IgD-negative memory B cell (primary cell): ENCODE results near the gene ZSCAN26. TPM values are rescaled to one million over a fixed set of nuclear protein-coding genes. Genes with fewer than 3 reads are reported as not detected.
A peak's percentile ranks its signal among the peaks of the same experiment; 100 is the strongest.

Experiments used
- H3K27ac Mint-ChIP-seq, 3 donors: one replicate each; pipeline ENCODE4 v1.8.0; 2020 to 2022; ENCODE audit warnings: mild to moderate bottlenecking in 3 of 3, mixed read lengths in 3 of 3, moderate library complexity in 1 of 3
- H3K27me3 Mint-ChIP-seq: one replicate; pipeline ENCODE4 v1.8.0; 2021; ENCODE audit warnings: mixed read lengths
- H3K36me3 Mint-ChIP-seq: one replicate; pipeline ENCODE4 v1.8.0; 2020; ENCODE audit warnings: mild to moderate bottlenecking, mixed read lengths
- H3K4me1 Mint-ChIP-seq, 3 donors: one replicate each; pipeline ENCODE4 v1.8.0; 2020 to 2022; ENCODE audit warnings: mixed read lengths in 3 of 3, mild to moderate bottlenecking in 1 of 3
- H3K4me3 Mint-ChIP-seq, 4 donors: one replicate each; pipeline ENCODE4 v1.8.0; 2020 to 2022; ENCODE audit warnings: mild to moderate bottlenecking in 4 of 4, mixed read lengths in 4 of 4, moderate library complexity in 3 of 4
- H3K9me3 Mint-ChIP-seq, 3 donors: one replicate each; pipeline ENCODE4 v1.8.0; 2020 to 2021; ENCODE audit warnings: mixed read lengths in 3 of 3, mild to moderate bottlenecking in 1 of 3
- polyA plus RNA-seq: library from polyadenylated mRNA; unstranded; fragments of 300-500 nt; fragmentation: Illumina TruSeq; gene quantifications from one replicate; pipeline ENCODE4 v1.2.3, GENCODE V29; 2021

The ZSCAN26 gene
- polyA plus RNA-seq = 21.6 TPM

DNA sequence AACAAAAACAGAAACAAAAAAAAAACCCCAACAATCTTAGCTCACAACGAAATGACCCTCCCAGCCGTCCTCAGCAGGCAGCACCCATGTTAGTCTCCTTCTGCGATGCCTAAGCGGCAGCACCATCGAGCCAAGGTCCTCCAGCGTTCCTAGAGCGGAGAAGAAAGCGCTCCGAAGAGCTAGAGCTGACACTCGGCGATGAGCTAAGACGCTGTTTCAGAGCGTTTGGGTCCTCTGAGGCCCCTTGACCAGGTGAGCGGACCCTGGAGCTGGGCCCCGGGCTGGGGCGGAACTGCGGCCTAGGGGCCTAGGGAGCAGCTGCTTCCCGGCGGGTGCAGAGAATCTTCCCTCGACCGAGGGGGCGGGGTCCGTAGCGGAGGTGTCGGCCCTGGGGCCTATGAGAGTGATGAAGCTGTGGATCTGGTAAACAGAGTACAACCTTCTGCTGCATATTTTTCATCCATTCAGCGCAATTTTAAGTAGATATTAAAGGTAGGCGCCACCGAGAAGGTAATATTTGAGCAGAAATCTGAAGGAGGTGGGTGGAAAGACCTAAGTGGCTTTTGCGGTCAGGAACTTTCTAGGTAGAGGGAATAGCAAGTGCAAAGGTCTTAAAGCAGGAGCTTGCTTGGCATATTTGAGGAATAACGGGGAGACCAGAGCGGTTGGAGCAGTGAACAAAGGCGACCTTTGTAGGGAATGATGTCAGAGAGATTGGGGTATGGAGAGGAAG is at the start of gene ZSCAN26:
Gene ZSCAN26 (plus strand): TSS at position 182 of the 733 bp plus-strand sequence. CDS start 4,777 bp downstream, outside the sequence.
- peak within 1 kb of the TSS in 1 of 4 donors; percentile 31 for H3K4me3 Mint-ChIP-seq
- peaks cover 3% of the 10 kb centered on the region for H3K36me3 Mint-ChIP-seq
- H3K27ac Mint-ChIP-seq = no peak within 1 kb of the TSS
- H3K27me3 Mint-ChIP-seq = no peaks in the 10 kb centered on the region
- H3K4me1 Mint-ChIP-seq = peaks cover 7 to 14% (median 9%) of the 10 kb centered on the region in 3 donors
- H3K9me3 Mint-ChIP-seq = no peaks in the 10 kb centered on the region

DNA sequence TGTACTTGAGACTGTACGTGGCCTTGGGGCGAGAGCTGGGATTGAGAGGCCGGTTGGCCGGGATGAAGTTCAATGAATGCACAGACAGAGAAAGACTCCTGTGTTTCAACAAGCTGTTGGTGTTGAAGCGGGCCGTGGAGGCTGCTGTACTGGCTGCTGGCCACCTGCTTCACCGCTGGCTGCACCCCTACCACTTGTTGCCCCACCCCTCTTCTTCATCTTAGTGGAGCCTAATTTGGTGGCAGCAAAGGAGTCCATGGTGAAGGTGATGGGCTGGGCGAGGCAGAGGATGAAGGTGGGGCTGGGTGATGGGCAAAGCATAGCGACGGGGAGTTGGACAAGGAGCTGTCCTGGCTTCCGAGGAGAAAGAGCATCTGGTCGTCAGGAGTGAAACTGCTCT is 49.1 kb upstream of the ZSCAN26 start:
- H3K36me3 Mint-ChIP-seq = peaks cover 4% of the 10 kb centered on the region
- H3K4me1 Mint-ChIP-seq = peaks cover 2 to 13% (median 6%) of the 10 kb centered on the region in 3 donors
- peaks cover 0 to 3% (median 0%) of the 10 kb centered on the region in 3 donors for H3K9me3 Mint-ChIP-seq
- H3K27me3 Mint-ChIP-seq = peaks cover 34% of the 10 kb centered on the region
- no peak overlapping the region for H3K27ac Mint-ChIP-seq
- H3K4me3 Mint-ChIP-seq = peak overlapping the region; percentile 13 to 95 (median 88)

DNA sequence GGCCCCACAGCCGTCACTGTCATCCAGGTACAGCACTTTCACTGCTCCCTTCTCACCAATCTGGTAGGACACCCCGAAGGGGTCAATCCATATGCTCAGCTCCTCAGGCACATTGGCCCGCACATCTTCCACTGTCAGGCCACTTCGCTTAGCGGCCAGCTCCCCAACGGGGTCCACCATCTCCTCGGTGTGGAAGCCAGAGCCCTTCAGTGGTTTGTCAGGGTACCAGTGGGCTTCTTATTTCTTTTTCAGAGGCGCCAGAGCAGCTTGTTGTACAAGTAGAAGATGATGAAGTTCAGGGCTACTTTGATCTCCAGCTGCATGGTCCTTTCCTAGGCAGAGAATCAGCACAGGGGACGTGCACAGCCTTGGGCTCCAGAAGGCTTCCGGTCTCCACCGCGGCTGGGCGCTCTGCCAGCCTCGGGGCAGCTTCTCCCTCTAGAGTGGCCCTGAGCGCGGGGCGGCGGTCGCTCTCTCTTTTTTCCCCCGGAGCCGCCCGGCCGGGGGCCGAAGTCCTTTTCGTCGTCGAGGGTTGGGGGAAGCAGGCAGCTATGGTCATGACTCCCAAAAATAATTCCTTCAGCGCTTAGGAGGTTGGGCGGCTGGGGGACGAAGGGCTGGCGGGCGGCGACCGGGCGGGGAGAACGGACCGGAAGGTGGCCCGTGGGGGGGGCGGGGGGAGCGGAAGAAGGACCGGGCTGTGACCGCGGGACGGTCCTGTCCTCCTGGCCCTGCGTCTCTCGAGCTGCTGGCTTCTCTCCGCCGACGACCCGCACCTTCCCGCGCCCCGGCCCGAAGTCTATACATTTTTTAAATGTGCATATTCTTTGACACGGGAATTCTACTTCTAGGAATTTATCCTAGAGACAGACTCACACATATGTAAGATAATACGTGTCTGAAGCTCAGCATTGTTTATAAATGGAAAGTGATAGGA is 48.4 kb upstream of the ZSCAN26 start:
- Mint-ChIP-seq H3K4me1 (peaks cover 2 to 9% (median 5%) of the 10 kb centered on the region in 3 donors), H3K4me3 (peak overlapping the region; percentile 86 to 95 (median 91)), H3K9me3 (peaks cover 0 to 3% (median 0%) of the 10 kb centered on the region in 3 donors), H3K36me3 (peaks cover 4% of the 10 kb centered on the region), H3K27ac (peak overlapping the region in 1 of 3 donors; percentile 73), H3K27me3 (peaks cover 31% of the 10 kb centered on the region)

- Mint-ChIP-seq H3K36me3 (peaks cover 3% of the 10 kb centered on the region), H3K27me3 (peaks cover 26% of the 10 kb centered on the region), H3K9me3 (peaks cover 0 to 3% (median 0%) of the 10 kb centered on the region in 3 donors), H3K27ac (no peak overlapping the region), H3K4me1 (peaks cover 6 to 17% (median 10%) of the 10 kb centered on the region in 3 donors), H3K4me3 (peak overlapping the region in 2 of 4 donors; percentile 74 to 86)
Observed at GRCh38 chr6:28220257-28221133, 46.4 kb upstream of the ZSCAN26 start.

DNA sequence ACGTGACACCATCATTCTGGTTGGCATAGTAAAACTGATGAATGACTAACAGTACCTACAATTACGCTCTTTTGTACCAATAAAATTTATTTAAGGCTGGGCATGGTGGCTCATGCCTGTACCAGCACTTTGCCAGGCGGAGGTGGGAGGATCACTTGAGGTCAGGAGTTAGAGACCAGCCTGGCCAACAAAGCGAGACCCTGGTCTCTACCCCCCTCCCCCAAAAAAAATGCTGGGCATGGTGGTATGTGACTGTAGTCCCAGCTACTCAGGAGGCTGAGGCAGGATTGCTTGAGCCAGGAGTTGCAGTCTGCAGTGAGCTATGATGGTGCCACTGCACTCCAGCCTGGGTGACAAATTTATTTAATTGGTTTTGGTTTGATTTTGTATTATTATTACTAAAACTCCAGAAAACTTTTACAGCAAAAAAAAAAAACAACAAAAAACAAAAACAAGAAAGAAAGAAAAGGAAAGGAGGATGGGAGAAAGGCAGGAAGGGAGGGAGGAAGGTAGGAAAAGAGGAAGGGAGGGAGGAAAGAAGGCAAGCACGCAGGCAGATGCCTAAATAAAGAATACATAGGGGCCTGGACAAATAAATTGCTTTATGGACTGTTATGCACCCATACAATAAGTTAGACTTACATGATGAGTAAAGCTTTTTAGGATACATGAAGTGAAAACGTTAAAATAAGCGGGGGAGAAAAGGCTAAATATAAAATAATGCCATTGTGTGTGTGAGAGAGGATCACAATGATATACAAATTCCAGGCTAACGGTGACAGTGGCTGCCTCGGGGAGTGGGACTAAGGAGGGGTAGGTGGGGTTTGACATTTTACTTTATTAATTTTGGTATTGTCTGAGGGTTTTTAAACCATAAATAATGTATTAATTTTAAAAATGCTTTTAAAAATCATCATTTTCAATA is 42.5 kb upstream of the ZSCAN26 start:
- Mint-ChIP-seq H3K27ac (peak overlapping the region in 2 of 3 donors; percentile 46 to 95), H3K9me3 (no peaks in the 10 kb centered on the region)

DNA sequence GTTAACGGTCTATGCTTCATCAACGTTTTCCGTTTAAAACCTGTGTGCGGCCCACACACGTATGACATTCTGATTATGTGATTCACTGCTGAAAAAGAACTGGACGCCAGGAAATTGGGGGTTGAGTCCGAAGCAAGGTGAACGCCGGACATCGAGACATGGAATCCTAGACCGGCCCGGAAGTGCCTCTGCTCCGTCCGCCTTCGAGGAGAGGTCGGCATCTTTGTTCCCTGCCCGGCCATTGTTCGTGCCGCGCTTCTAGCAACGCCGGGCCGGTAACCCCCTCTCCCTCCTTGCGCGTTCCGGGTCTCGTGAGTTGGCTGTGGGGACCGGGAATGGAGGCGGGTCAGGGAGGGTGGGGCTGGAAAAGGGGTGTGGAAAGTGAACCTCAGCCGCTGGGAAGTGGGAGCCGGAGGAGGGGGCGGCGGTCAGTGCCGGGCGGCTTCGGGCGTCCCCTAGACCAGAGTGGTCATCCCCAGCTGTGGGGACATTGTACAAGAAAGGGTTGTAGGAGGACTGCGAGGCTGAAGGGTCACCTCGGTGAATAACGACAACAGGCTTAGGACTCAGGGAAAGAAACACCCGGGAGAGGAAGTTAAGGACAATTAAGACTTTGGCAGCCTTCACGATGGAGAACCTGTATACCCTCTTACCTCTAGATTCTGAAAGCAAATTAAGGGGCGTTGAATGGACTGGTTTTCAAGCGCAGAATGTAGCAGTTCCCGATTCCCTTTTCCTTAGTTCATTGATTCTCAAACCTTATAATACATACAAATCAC is 41.7 kb upstream of the ZSCAN26 start, which contains the start of gene ZSCAN9:
Gene ZSCAN9 (plus strand): TSS at position 220 of the 779 bp plus-strand sequence. CDS start 1,810 bp downstream, outside the sequence.
- Mint-ChIP-seq H3K36me3 (no peaks in the 10 kb centered on the region), H3K27ac (peak within 1 kb of the TSS in 2 of 3 donors; percentile 68 to 95)

More for the DNA sequence above, 42.5 kb upstream of the ZSCAN26 start:
- Mint-ChIP-seq H3K4me1 (peaks cover 4 to 19% (median 14%) of the 10 kb centered on the region in 3 donors), H3K27me3 (peaks cover 14% of the 10 kb centered on the region), H3K4me3 (peak overlapping the region; percentile 86 to 96 (median 92)), H3K36me3 (no peaks in the 10 kb centered on the region)

DNA sequence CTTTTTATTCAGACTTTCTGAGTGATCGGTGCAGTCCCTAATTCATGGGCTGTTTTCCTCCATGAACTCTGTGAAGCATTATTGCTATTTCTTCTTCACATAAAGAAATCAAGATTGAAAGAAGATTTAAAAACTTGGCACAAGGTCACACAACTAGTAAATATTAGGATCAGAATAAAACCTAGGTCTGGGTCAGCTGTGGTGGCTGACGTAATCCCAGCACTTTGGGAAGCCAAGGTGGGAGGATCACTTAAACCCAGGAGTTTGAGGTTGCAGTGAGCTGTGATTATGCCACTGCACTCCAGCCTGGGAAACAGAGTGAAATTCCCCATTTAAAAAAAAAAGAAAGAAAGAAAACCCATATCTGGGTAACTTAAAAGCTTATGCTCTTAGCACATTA is 40.5 kb upstream of the ZSCAN26 start:
- peak overlapping the region in 2 of 4 donors; percentile 86 to 96 for H3K4me3 Mint-ChIP-seq

More for the DNA sequence above, 41.7 kb upstream of the ZSCAN26 start, which contains the start of gene ZSCAN9:
- Mint-ChIP-seq H3K9me3 (no peaks in the 10 kb centered on the region), H3K4me3 (peak within 1 kb of the TSS; percentile 86 to 96 (median 92)), H3K4me1 (peaks cover 4 to 19% (median 14%) of the 10 kb centered on the region in 3 donors), H3K27me3 (peaks cover 14% of the 10 kb centered on the region)

GRCh38 chr6:28232785-28233184 is 34.2 kb upstream of the ZSCAN26 start:
- no peak overlapping the region for H3K27ac Mint-ChIP-seq
- peaks cover 12% of the 10 kb centered on the region for H3K36me3 Mint-ChIP-seq

More for the DNA sequence above, 40.5 kb upstream of the ZSCAN26 start:
- Mint-ChIP-seq H3K9me3 (no peaks in the 10 kb centered on the region), H3K27me3 (peaks cover 7% of the 10 kb centered on the region), H3K4me1 (peaks cover 4 to 14% (median 14%) of the 10 kb centered on the region in 3 donors), H3K36me3 (peaks cover 1% of the 10 kb centered on the region), H3K27ac (no peak overlapping the region)

DNA sequence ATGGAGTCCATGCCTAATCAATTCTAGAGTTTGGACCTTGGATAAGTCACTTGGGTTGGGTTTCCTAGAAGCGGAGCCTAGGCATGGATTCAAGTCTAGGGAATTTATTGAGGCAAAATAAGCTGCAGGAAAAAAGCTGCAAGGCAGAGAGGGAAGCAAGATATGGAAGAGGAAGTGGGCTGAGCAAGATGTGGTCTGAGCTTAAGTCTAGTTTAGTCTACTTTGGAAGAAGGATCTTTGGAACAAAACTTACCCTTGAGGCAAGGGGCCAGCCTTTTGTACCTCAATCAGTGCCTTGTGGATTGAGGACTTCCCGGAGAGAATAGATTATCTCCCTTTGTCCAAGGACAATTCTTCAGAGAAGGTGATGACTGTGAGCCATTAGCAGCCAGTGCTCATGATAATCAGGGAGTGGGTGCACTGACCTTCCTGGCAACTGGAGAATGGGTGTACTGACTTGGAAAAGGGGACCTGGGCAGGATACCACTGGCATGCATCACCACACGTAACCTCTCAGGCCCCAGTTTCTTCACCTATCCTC is 31.0 kb upstream of the ZSCAN26 start:
- peaks cover 0 to 2% (median 0%) of the 10 kb centered on the region in 3 donors for H3K4me1 Mint-ChIP-seq
- H3K27me3 Mint-ChIP-seq = no peaks in the 10 kb centered on the region
- H3K4me3 Mint-ChIP-seq = no peak overlapping the region
- H3K27ac Mint-ChIP-seq = no peak overlapping the region
- no peaks in the 10 kb centered on the region for H3K9me3 Mint-ChIP-seq
- peaks cover 11% of the 10 kb centered on the region for H3K36me3 Mint-ChIP-seq

More at GRCh38 chr6:28232785-28233184, 34.2 kb upstream of the ZSCAN26 start:
- H3K9me3 Mint-ChIP-seq = no peaks in the 10 kb centered on the region
- peaks cover 1 to 5% (median 2%) of the 10 kb centered on the region in 3 donors for H3K4me1 Mint-ChIP-seq
- no peaks in the 10 kb centered on the region for H3K27me3 Mint-ChIP-seq
- no peak overlapping the region for H3K4me3 Mint-ChIP-seq

- H3K4me3 Mint-ChIP-seq = no peak overlapping the region
- no peaks in the 10 kb centered on the region for H3K27me3 Mint-ChIP-seq
- H3K9me3 Mint-ChIP-seq = no peaks in the 10 kb centered on the region
- peaks cover 9% of the 10 kb centered on the region for H3K36me3 Mint-ChIP-seq
- no peak overlapping the region for H3K27ac Mint-ChIP-seq
- H3K4me1 Mint-ChIP-seq = peaks cover 0 to 4% (median 0%) of the 10 kb centered on the region in 3 donors
Observed at GRCh38 chr6:28239636-28240035, 27.3 kb upstream of the ZSCAN26 start.

- Mint-ChIP-seq H3K4me1 (peaks cover 0 to 4% (median 0%) of the 10 kb centered on the region in 3 donors), H3K27me3 (no peaks in the 10 kb centered on the region), H3K4me3 (no peak overlapping the region), H3K27ac (peak overlapping the region in 1 of 3 donors; percentile 8), H3K36me3 (peaks cover 9% of the 10 kb centered on the region), H3K9me3 (no peaks in the 10 kb centered on the region)
Observed at GRCh38 chr6:28240471-28240870, 26.5 kb upstream of the ZSCAN26 start.

DNA sequence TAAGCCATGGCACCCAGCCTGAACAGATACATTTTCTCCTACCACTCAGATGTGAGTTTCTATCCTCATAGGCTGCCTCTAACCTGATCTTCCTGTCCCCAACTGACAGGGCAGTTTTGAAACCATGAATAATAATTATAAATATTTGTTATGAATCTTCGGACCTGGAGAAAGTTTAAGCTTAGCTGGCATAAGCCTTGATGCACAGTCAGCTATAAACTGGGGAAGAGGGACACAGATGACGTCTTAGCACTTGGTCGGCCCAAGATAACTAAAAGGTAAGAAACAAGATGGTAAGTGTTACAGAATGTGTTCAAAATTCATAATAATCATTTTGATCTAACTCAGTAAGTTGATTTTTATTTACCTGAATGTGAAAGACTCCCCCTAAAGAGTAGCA is 23.0 kb upstream of the ZSCAN26 start:
- peaks cover 0 to 4% (median 0%) of the 10 kb centered on the region in 3 donors for H3K4me1 Mint-ChIP-seq
- H3K4me3 Mint-ChIP-seq = no peak overlapping the region
- H3K36me3 Mint-ChIP-seq = peaks cover 14% of the 10 kb centered on the region
- no peak overlapping the region for H3K27ac Mint-ChIP-seq
- H3K9me3 Mint-ChIP-seq = no peaks in the 10 kb centered on the region
- no peaks in the 10 kb centered on the region for H3K27me3 Mint-ChIP-seq
